Panc1 (cell line): ENCODE measurements around the gene MISP3.

Source experiments
- POLR2AphosphoS5 ChIP-seq: IDR thresholded peaks from 2 replicates; pipeline ENCODE4 v1.6.1; 2012; ENCODE audit warnings: mild to moderate bottlenecking, low read depth, low read length, moderate library complexity
- REST ChIP-seq, 2 experiments: IDR thresholded peaks; 2 replicates each; pipeline ENCODE4 v1.6.1; 2011 to 2012; ENCODE audit warnings: low read depth in 2 of 2, control low read depth in 1 of 2, low read length in 1 of 2, mild to moderate bottlenecking in 1 of 2, moderate library complexity in 1 of 2; ENCODE audit not compliant: insufficient read depth in 1 of 2
- TF ChIP-seq, protein P1 (sequence below): fragments of 450-650 bp; IDR thresholded peaks from 2 replicates; pipeline ENCODE4 v1.5.1; 2017; ENCODE audit warnings: mild to moderate bottlenecking

GRCh38 chr19:14101003-14101545 lies 28.5 kb downstream of the MISP3 start:
- TF ChIP-seq, protein P1, sequence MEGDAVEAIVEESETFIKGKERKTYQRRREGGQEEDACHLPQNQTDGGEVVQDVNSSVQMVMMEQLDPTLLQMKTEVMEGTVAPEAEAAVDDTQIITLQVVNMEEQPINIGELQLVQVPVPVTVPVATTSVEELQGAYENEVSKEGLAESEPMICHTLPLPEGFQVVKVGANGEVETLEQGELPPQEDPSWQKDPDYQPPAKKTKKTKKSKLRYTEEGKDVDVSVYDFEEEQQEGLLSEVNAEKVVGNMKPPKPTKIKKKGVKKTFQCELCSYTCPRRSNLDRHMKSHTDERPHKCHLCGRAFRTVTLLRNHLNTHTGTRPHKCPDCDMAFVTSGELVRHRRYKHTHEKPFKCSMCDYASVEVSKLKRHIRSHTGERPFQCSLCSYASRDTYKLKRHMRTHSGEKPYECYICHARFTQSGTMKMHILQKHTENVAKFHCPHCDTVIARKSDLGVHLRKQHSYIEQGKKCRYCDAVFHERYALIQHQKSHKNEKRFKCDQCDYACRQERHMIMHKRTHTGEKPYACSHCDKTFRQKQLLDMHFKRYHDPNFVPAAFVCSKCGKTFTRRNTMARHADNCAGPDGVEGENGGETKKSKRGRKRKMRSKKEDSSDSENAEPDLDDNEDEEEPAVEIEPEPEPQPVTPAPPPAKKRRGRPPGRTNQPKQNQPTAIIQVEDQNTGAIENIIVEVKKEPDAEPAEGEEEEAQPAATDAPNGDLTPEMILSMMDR, result no peak
- TF ChIP-seq POLR2AphosphoS5 (no peak), REST (IDR thresholded peaks at IDR 0.05; ENCODE audit: insufficient read depth in 1 of 2, low read depth in 2 of 2, low read length in 1 of 2) (no peak)
